ENCODE results near the gene HIVEP2. TPM values are rescaled to one million over a fixed set of nuclear protein-coding genes. Genes with fewer than 3 reads are reported as not detected.

Gene HIVEP2
- total and polyA plus RNA-seq, 2 donors from 2014 or later = 2.4 to 26.0 TPM

GRCh38 chr6:142879527-142879926 lies 65.4 kb downstream of the HIVEP2 start:
- FAIRE-seq (no peak), DNase-seq (no peak)
- Histone ChIP-seq H3K4me3 (ENCODE audit: low read length in 3 of 3) (no peak overlapping the region), H3K4me1 (ENCODE audit: control insufficient read depth in 2 of 3, insufficient read depth in 2 of 3, low read depth in 1 of 3, low read length in 3 of 3) (peaks cover 0 to under 1% (median under 1%) of the 10 kb centered on the region in 3 donors), H3K27ac (ENCODE audit: low read depth in 2 of 2, low read length in 2 of 2) (no peak overlapping the region), H3K9me3 (ENCODE audit: control insufficient read depth in 2 of 3, insufficient read depth in 1 of 3, low read length in 3 of 3) (peaks cover 0 to 3% (median 0%) of the 10 kb centered on the region in 3 donors), H3K27me3 (ENCODE audit: control insufficient read depth, insufficient read depth, low read length) (no peaks in the 10 kb centered on the region), H3K36me3 (ENCODE audit: control insufficient read depth in 2 of 3, insufficient read depth in 3 of 3, low read length in 3 of 3) (no peaks in the 10 kb centered on the region), H3K9ac (ENCODE audit: low read length in 3 of 3) (no peak overlapping the region)
- no peak for TF ChIP-seq CTCF (IDR thresholded peaks at IDR 0.05; ENCODE audit: borderline replicate concordance, extremely low read depth, insufficient read depth)
- intact Hi-C loops (cut with DNase I) = no loop called here

- Histone ChIP-seq H3K4me3 (ENCODE audit: low read length in 3 of 3) (no peak overlapping the region), H3K36me3 (ENCODE audit: control insufficient read depth in 2 of 3, insufficient read depth in 3 of 3, low read length in 3 of 3) (no peaks in the 10 kb centered on the region), H3K27ac (ENCODE audit: low read depth in 2 of 2, low read length in 2 of 2) (no peak overlapping the region), H3K27me3 (ENCODE audit: control insufficient read depth, insufficient read depth, low read length) (no peaks in the 10 kb centered on the region), H3K9me3 (ENCODE audit: control insufficient read depth in 2 of 3, insufficient read depth in 1 of 3, low read length in 3 of 3) (peaks cover 0 to 3% (median 0%) of the 10 kb centered on the region in 3 donors), H3K4me1 (ENCODE audit: control insufficient read depth in 2 of 3, insufficient read depth in 2 of 3, low read depth in 1 of 3, low read length in 3 of 3) (no peaks in the 10 kb centered on the region), H3K9ac (ENCODE audit: low read length in 3 of 3) (no peak overlapping the region)
- FAIRE-seq = no peak
- TF ChIP-seq CTCF (IDR thresholded peaks at IDR 0.05; ENCODE audit: borderline replicate concordance, extremely low read depth, insufficient read depth) = no peak
- DNase-seq = no peak
- intact Hi-C loops (cut with DNase I) = no loop called here
Measured at GRCh38 chr6:142879076-142879475, 65.9 kb downstream of the HIVEP2 start.

- no peak overlapping the region for H3K27ac ChIP-seq (ENCODE audit: low read depth in 2 of 2, low read length in 2 of 2)
- FAIRE-seq (no peak), DNase-seq (no peak)
- H3K36me3 ChIP-seq (ENCODE audit: control insufficient read depth in 2 of 3, insufficient read depth in 3 of 3, low read length in 3 of 3) = no peaks in the 10 kb centered on the region
- H3K4me3 ChIP-seq (ENCODE audit: low read length in 3 of 3) = no peak overlapping the region
- no peaks in the 10 kb centered on the region for H3K27me3 ChIP-seq (ENCODE audit: control insufficient read depth, insufficient read depth, low read length)
- no peak for TF ChIP-seq CTCF (IDR thresholded peaks at IDR 0.05; ENCODE audit: borderline replicate concordance, extremely low read depth, insufficient read depth)
- H3K9me3 ChIP-seq (ENCODE audit: control insufficient read depth in 2 of 3, insufficient read depth in 1 of 3, low read length in 3 of 3) = peaks cover 0 to 3% (median 0%) of the 10 kb centered on the region in 3 donors
- intact Hi-C loops (cut with DNase I) = no loop called here
- H3K4me1 ChIP-seq (ENCODE audit: control insufficient read depth in 2 of 3, insufficient read depth in 2 of 3, low read depth in 1 of 3, low read length in 3 of 3) = no peaks in the 10 kb centered on the region
- H3K9ac ChIP-seq (ENCODE audit: low read length in 3 of 3) = no peak overlapping the region
Measured at GRCh38 chr6:142878407-142878806, 66.6 kb downstream of the HIVEP2 start.

GRCh38 chr6:142874676-142875075 lies 70.3 kb downstream of the HIVEP2 start:
- TF ChIP-seq CTCF (IDR thresholded peaks at IDR 0.05; ENCODE audit: borderline replicate concordance, extremely low read depth, insufficient read depth) = no peak
- H3K4me1 ChIP-seq (ENCODE audit: control insufficient read depth in 2 of 3, insufficient read depth in 2 of 3, low read depth in 1 of 3, low read length in 3 of 3) = peaks cover 4 to 8% (median 6%) of the 10 kb centered on the region in 3 donors
- peaks cover 0 to 3% (median 0%) of the 10 kb centered on the region in 3 donors for H3K9me3 ChIP-seq (ENCODE audit: control insufficient read depth in 2 of 3, insufficient read depth in 1 of 3, low read length in 3 of 3)
- no peak for DNase-seq
- intact Hi-C loops (cut with DNase I) = no loop called here
- no peak overlapping the region for H3K27ac ChIP-seq (ENCODE audit: low read depth in 2 of 2, low read length in 2 of 2)
- no peak overlapping the region for H3K4me3 ChIP-seq (ENCODE audit: low read length in 3 of 3)
- H3K9ac ChIP-seq (ENCODE audit: low read length in 3 of 3) = no peak overlapping the region
- H3K27me3 ChIP-seq (ENCODE audit: control insufficient read depth, insufficient read depth, low read length) = no peaks in the 10 kb centered on the region
- H3K36me3 ChIP-seq (ENCODE audit: control insufficient read depth in 2 of 3, insufficient read depth in 3 of 3, low read length in 3 of 3) = no peaks in the 10 kb centered on the region
- FAIRE-seq = no peak
